GM03348 (cell line): ENCODE results near the gene ZNF385A.
"Not testable (repeated sequence)": the region's sequence is repeated elsewhere in the genome, so short reads cannot be mapped to it uniquely, and the experiment has no call there.

Experiments used
- DNase-seq: peaks from one replicate; pipeline ENCODE4 v3.0.0; 2012; ENCODE audit warnings: low spot score

ZNF385A gene

DNA sequence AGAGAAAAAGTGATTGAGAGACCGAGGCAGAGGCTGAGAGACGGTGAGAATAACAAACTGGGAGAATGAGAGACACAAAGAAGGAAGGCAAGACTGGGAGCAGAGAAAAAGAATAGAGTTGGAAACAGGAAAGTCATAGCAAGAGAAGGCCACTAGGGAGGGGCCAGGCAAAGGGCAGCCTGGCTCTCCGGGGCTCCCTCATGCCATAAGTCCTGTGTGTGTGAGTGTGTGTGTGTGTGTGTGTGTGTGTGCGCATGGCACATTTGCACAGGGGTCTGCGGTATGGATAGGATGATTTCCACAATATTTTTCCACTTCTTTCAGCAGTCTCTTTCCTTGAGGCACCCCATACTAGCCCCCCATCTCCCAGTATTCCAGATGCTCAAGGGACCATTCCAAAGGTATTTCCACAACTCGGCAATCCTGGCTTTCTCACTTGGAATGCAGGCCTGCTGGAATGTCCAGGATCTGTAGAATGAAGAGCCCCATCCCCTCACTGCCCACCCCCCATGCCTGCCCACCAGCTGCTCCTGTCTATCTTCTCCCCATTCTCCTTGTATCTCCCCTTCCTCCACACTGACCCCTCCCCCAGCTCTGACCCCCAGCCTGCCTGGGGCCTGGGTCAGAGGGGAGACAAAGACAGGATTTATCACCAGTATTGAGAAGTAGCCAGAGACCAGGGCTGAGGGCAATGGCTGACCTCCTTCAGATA is 29.3 kb downstream of the ZNF385A start:
- DNase-seq = no peak

DNA sequence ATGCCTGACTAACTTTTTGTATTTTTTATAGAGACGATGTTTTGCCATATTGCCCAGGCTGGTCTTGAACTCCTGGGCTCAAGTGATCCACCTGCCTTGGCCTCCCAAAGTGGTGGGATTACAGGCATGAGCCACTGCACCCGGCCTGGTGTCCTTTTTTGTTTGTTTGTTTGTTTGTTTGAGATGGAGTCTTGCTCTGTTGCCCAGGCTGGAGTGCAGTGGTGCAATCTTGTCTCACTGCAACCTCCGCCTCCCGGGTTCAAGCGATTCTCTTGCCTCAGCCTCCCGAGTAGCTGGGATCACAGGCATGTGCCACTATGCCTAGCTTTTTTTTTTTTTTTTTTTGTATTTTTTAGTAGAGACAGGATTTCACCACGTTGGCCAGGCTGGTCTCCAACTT is 30.3 kb downstream of the ZNF385A start:
- DNase-seq = not testable (repeated sequence)

DNA sequence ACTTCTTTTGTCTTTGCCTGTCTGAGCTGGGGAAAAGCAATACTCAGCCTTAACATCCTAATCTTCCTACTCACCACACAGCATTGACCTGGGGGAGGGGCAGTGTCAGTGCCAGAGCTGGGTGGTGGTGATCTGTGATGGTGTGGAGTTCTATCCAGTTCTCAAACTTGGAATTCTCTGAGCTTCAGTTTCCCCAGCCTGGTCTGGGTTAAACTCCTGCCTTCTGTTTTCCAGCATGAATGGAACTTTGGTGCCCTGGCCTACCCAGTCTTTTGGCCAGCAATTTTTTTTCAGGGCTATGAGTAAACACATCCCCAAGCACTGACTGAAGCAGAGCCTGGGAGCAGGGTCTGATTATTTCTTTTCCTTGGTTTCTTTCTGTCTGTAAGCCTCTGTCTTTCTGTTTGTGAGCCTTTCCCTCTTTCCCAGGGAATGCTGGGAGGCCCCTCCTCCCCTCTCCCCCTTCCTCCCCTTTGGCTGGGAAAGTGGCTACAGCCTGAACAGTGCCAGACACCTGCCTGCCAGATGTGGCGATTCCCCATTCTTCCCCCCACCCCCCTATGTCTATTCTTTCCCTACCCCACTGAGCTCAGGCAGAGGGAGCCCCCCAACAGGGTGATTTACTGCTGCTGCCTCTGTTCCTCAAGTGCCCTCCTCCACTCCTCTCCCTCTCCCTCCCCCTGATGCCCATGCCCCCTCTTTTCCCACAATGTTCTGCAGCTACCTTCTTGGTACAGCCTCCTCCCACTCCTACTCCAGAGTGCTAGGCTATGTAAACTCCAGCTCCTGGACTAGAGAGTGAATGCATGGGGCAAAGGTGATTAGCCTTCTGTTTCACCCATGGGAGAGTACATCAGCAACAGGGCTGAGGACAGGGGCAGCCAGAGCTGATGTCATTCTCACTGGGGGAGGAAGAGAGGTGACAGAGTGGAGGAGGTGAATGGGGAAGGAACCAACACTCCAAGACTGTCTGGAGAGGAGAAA is 31.4 kb downstream of the ZNF385A start:
- DNase-seq = peak; percentile 79

DNA sequence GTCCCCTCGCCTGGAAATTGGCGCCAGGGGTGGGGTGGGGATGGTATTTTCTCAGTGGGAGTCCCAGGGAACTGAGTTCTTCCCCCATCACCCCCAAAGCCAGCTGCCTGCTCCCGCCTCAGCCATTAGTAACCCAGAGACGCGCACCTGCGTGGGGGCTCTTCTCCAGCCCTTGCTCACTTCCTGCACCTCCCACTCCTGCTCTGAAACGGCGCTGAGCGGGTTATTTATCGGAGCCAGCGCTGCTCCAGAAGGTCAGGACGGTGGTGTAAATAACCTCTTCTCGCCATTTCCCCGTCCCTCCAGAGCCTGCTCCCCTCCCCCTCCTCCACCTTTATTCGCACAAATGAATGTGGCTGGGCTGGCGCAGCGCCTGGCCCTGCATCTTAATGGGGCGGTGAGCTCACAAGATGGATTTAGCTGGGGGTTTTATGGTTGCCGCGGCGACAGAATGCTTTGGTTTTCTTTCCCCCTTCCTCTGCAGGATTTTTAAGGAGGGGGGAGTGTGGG is 32.5 kb downstream of the ZNF385A start:
- peak; percentile 51 for DNase-seq

DNA sequence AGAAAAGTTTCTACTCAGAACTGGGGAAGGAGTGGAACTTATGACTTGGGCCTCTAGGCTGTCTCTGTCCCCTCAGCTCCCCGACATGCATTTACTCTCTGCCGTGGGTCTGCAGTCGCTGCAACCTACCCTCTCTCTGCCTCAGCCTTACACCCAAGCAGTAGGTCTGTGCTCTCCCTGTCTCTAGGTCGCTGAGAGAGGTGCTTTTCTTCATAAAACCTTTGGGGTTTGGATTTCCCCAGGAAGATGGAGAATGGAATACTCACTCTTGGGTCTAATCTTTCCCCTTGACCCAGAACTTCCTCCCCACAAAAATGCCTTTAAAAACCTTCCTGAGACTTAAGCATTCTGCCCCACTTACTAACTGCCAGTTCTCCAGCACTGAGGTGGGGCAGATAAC is 33.2 kb downstream of the ZNF385A start:
- no peak for DNase-seq

DNA sequence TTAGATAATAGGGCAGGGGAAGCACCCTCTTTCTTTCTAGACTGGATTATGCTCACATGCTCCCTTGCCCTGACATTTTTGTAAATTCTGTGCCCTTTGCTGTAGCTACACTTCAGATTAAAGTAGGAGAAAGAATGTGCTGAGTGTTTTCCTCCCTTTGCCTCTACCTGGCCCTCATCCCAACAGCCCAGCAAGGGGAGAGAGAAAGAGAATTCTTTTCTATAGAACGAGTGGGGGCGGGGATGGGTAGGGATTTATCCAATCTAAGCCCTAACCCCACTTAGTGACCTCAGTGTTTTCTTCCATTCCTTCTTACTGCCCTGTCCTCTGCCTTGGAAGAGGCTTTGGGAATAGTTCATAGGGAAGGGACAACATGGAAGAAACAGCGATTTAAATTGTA is 33.8 kb downstream of the ZNF385A start:
- no peak for DNase-seq

DNA sequence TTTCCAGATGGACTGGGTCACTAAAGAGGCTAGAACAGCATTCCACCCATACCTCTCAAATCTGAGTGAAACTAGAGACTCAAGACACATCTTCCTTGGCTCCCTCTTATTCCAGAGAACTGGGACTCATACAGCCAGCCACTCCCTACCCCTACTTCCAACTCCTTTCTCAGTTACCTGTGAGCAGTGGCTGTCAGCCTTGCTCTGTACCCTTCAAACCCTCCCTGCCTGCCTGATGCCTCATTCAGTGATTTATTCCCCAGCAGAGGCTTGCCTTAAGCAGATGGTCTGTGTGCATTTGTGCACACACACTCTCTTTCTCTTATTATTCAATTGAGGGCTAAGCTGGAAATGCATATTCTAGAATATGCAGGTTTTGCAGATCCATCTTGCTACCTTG is 34.9 kb downstream of the ZNF385A start:
- DNase-seq = no peak

DNA sequence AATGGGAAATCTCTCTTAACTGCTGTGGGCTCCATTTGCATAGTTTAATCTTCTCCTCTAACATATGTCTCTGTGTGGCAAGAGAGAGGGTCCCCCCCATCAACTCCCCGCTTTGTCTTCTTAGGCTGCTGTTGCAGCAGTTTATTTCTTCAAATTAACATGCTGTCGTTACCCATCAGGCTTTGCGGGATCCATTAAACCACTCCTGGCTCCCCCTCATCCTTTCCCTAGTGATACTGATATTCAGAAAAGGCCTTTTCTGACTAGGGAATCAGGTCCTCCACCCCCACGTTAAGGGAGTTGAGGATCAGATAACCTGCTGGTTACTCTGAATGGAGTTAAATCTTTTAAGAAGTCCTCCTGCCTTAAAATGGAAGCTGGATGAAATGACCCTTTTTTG is 35.5 kb downstream of the ZNF385A start:
- DNase-seq = no peak

DNA sequence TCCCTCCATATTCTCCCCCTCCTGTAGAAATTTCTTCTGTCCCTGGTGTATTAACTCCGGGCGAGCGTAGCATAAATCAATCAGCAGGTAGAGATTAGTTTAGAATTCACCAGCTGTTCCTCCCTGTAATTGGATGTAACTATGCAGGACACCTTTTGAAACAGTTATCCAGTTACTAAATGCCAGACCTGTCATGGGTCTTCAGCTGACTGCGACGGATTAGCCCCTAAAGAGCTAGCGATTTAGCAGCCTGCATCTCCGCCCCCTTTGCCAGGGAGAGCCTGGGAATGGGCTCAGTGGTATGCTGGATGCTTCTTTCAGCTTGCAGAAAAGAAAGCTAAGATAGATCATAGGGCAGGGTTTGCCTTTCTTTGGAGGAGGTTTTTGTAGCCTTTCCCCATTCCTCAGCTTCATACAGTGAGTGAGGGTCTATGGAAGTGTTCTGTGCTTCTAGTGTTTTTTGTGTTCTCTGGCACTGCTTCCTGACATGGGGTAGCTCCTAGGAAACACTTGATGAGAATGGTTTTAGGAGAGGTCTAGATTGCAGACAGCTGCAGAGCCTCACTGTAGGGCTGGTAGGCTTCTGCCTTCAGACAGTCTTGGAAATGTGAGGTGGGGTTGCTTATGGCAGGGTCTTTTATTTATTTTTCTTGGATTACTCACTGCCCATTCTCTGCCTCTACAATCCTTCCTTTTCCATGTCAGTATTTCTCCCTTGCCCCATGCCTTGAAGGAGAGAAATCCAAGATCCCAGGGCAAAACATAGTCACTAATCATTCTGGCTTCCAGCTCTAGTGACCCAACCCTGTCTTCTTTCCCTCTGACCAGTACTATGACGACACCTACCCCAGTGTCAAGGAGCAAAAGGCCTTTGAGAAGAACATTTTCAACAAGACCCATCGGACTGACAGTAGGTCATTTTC is 42.9 kb downstream of the ZNF385A start:
- DNase-seq = no peak

DNA sequence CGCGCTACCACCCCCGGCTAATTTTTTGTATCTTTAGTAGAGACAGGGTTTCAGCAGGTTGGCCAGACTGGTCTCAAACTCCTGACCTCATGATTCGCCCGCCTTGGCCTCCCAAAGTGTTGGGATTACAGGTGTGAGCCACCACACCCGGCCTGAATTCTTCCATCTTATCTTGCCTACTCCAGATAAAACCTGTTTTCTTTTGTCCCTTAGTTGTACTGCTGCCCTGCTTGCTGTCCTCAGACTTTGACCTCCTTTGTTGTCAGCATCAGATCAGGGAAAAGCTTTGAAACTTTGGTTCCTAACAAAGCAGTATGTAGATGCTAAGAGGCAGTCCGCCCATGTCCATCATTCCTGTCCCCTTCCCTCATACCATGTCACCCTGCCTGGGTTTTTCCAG is 43.7 kb downstream of the ZNF385A start:
- no peak for DNase-seq

DNA sequence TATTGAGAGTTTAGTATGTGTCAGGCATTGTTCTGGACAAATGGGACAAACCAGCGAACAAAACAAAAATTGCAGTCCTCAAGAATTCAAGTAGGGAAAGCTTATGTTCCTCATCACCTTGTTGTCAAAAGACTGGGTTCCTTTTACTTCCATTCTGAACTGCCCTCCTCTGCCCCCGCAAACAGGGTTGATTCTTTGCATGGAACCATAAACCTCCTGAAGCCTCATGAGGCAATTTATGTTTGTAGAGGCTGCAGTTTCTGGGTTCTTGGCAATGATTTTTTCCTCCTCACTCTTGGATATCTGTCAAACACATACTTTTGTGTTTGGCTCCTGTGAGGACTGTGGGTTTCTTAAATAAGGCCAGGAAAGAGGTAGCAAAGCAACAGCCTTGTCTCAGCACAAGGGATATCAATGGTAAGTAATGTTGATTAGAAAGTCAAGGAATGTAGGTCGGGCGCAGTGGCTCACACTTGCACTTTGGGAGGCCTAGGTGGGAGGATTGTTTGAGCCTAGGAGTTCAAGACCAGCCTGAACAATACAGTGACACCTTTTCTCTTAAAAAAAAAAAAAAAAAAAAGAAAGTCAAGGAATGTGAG is 45.7 kb downstream of the ZNF385A start:
- DNase-seq = peak; percentile 20

DNA sequence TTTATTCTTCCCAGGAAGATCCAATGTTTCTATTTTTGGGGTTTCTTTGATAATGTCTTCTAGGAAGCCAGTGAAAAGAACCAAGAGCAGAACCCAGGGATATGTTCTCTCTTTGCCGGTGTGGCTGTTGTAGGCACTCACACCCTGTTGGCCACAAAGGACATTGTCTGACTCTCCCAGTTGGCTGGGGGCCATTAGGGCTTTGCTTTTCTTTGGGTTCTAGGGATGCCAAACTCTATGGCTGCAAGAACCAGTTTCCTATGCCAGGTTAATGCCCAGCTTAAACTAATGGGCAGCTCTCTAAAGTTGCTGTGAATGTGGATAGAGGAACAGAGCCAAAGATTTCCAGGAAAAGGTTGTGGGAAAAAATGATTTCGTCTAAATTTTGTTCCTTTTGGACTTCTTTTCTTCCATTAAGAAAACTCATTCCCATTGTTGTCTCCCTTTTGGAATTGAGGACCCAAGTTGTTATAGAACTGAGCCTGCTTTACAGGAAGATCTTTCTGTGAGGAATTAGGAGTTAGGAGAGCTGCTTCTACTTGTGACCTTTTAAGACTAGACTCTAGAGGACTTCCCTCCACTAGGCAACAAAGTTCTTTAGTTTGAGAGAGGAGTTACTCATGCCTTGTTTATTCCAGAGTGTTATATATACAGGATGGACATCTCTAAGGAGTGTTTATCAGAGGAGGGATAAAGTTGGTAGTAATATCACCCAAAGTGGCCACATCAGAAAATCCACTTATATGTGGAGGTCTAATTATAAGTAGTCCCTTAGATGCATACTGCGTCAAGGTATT is 46.5 kb downstream of the ZNF385A start:
- no peak for DNase-seq

DNA sequence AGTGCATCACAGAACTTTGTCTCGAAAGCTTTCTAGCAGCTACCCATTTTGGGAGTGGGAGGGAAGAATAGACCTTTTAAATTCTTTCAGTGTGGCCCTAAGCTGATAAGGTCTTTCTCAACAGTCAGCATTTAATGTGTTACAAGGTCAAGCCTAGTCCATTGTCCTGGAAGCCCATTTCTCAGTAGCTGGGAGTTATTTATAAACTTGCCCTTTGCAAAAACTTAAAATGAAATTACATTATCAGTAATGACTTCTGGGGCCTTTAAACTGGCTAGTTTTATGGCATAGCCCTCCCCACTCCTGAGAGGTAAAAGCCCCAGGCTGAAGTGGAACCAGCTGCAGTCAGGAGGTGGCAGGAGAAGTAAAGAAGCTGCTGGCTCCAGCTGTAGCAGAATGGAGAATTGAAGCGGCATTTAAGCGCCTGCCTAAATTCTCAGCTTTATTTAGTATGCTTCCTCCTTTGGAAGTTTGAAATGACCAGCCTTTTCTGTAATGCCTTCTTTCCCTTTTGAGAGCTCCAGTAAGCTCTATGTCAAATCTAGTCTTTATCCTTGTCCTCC is 47.2 kb downstream of the ZNF385A start:
- DNase-seq = no peak

DNA sequence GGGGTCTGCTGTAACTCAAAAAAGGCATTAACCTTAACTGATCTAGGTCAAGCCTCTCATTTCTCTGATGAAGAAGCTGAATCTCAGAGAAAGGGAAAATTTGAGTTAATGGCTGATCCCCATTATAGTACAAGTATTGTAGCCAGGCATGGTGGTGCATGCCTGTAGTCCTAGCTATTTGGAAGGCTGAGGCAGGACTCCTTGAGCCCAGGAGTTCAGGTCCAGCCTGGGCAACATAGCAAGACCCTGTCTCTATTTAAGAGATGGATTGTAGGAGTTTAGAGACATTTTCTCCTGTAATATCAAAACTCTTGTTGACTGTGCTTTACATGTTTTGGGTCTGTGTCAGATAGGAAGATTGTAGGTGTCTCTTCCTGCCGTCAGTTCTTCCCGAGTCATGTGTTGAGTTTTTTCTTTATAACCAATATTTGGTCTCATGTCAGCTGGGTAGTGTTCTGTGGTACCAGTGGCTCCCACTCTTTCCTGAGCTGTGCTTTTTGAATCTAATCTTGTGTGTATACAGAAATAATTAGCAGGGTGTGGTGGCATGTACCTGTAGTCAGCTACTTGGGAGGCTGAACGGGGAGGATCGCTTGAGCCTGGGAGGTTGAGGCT is 51.0 kb downstream of the ZNF385A start:
- no peak for DNase-seq

DNA sequence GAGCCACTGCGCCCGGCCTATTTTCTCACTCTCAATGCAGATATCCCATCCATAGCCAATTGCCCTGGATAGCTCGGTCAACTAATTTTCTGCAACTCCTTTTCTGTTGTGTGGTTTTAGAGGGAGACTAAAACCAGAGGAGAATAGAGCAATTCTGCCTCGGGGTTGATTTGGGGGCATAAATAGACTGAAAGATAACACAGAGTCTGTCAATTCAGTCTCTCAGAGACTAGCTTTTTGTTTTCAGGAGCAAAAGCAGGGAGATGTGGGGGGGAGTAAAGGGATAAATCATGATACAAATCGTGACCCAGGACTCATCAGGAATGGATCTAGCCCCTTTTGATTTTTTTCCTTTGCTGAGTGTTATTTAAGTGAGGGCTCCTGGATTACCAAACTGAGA is 53.1 kb downstream of the ZNF385A start:
- no peak for DNase-seq

DNA sequence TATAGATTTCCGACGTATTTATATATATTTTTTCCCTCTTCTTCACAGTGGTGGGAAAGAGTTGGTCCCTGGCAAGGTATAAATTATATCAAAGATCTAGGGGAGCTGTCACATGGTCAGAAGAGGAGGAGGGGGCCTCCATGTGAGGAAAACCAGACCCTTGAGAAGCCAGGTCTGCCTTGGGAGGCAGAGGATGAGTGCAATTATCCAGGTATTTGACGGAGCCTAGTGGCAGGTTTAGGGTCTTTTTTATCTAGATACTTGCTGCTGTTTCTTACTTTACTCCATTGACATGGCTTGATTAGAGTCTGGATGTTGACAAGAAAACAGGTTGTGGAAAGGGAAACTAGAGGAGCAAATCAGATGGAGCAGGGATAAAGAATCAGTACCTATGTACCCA is 54.1 kb downstream of the ZNF385A start:
- no peak for DNase-seq

DNA sequence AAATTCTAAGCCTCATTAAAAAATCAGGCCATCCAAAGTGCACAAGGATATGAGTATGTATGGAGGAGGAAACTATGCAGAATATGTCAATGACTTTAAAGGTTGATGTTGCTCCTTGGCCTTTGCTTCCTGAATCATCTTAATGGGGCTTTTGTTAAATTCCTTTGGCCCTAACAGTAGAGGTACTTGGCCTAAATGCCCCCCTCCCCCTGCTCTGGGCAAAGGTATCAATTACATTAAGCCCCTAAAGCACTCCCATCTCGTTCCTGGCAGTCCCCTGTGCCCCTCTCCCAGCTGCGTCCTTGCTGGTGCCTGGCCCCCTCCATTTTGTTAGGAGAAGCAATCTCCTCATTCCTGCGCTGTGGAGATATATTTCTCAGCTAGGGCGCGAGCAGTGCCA is 54.8 kb downstream of the ZNF385A start:
- peak; percentile 29 for DNase-seq

DNA sequence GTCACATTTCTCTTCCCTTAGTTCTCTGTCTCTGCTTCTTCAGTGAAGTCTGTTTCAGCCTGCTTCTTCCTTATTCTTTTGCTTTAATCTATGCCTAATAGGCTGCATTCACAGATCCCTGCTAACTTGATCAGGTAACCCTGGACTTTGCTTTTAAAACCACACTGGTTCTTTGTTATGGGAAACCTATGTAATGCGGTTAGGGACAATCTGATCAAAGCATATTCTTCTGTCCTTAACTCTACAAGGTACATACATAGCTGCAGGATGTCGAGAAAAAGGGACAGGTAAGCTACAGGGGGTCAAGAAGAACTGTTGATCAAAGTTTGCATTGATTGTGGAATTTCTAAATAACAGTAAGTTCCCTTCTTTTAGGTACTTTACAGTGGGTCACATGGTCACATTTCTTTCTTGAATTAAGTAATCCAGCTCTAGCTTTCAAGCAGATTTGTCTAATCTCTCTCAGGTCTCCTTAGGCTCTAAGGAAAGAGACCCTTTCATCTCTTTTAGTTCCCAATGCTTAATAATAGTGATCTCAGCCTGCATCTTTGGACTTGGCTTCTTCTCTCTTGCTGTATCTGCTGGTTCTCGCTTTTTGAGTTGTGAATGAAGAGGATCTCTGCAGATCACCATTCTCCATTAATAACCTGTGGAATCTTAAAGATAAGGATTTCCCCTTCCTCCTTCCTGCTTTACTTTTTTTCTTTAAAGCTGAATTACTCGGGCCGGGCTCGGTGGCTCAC is 55.8 kb downstream of the ZNF385A start:
- DNase-seq = no peak

DNA sequence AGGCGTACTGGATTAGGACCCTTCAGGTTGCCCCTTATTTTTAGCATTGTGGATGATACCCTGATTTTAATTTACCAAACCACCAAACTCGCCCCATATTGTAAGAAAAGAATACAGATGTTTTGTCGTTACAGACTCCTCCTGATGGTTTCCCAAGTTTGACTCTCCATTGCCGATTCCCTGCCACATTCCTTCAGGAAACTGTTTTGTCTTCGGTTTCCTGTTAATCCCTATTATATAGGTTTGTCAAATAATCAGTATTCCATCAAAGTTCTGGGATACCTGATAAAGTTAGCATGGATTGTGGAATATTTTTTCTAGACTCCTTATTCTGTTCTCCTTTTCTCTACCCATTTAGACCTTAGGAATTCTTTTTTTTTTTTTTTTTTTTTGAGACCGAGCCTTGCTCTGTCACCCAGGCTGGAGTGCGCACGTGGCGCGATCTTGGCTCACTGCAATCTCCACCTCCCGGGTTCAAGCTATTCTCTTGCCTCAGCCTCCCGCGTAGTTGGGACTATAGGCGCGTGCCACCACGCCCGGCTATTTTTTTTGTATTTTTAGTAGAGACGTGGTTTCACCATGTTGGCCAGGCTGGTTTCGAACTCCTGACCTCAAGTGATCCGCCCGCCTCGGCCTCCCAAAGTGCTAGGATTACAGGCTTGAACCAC is 59.0 kb downstream of the ZNF385A start:
- DNase-seq = not testable (repeated sequence)
